Thyroid gland (tissue), 4 donors: ENCODE results near the gene GPRIN3.

ENCODE experiments used
- CTCF ChIP-seq, 6 experiments: fragments of 200-600 bp in 3 of 6; fragments of 450-650 bp in 3 of 6; sonication (generic) in 3 of 6; IDR thresholded peaks; one replicate each; pipeline ENCODE4 v1.5.1; 2016 to 2019; ENCODE audit warnings: antibody characterized with exemption in 6 of 6, mild to moderate bottlenecking in 2 of 6, inconsistent platforms in 1 of 6, moderate library complexity in 1 of 6
- POLR2A ChIP-seq, 2 donors: fragments of 450-650 bp; IDR thresholded peaks; one replicate each; pipeline ENCODE4 v1.6.1; 2017; ENCODE audit warnings: antibody characterized with exemption in 2 of 2, mild to moderate bottlenecking in 2 of 2, moderate library complexity in 1 of 2

- TF ChIP-seq CTCF (IDR thresholded peaks at IDR 0.05): no peak
- TF ChIP-seq POLR2A (IDR thresholded peaks at IDR 0.05): no peak
These were observed 21.7 kb upstream of the GPRIN3 start for GRCh38 chr4:89329280-89329679.
